ENCODE data around the gene MYCN. TPM values are rescaled to one million over a fixed set of nuclear protein-coding genes. Genes with fewer than 3 reads are reported as not detected.

MYCN gene
- total and polyA plus RNA-seq, 2 experiments from 2014 or later = 8.9 to 16.7 TPM

GRCh38 chr2:15953147-15953630, 12.8 kb downstream of the MYCN start:
- DNase-seq (ENCODE audit: low spot score) = no peak
- no peak overlapping the region for H3K4me2 ChIP-seq
- no peaks in the 10 kb centered on the region for H3K9me3 ChIP-seq (ENCODE audit: low read depth)
- H3K79me2 ChIP-seq = no peaks in the 10 kb centered on the region
- TF ChIP-seq CTCF (IDR thresholded peaks at IDR 0.05; ENCODE audit: poor library complexity) (no peak), EZH2phosphoT487 (IDR thresholded peaks at IDR 0.05; ENCODE audit: low read depth, severe bottlenecking, unreplicated experiment) (no peak), EZH2 (IDR thresholded peaks at IDR 0.05; ENCODE audit: borderline replicate concordance) (no peak)
- H3K4me3 ChIP-seq = no peak overlapping the region
- no peaks in the 10 kb centered on the region for H4K20me1 ChIP-seq (ENCODE audit: insufficient read depth, poor library complexity, severe bottlenecking)
- H3K27ac ChIP-seq = no peak overlapping the region
- no peak overlapping the region for H2AFZ ChIP-seq
- 64% methylated on average over 6 of the region's 6 CpGs for WGBS (ENCODE audit: low lambda C conversion rate, missing lambda C conversion rate)
- H3K4me1 ChIP-seq (ENCODE audit: insufficient read depth) = no peaks in the 10 kb centered on the region
- no peaks in the 10 kb centered on the region for H3K27me3 ChIP-seq
- no peaks in the 10 kb centered on the region for H3K9me2 ChIP-seq (replicated peaks; ENCODE audit: insufficient read depth)
- no peaks in the 10 kb centered on the region for H3K36me3 ChIP-seq (replicated peaks; ENCODE audit: insufficient read depth, low read depth)

- H2AFZ ChIP-seq = no peak overlapping the region
- H3K4me2 ChIP-seq = no peak overlapping the region
- H3K36me3 ChIP-seq (replicated peaks; ENCODE audit: insufficient read depth, low read depth) = no peaks in the 10 kb centered on the region
- no peak for DNase-seq (ENCODE audit: low spot score)
- WGBS (ENCODE audit: low lambda C conversion rate, missing lambda C conversion rate) = 84% methylated on average over 6 of the region's 6 CpGs
- H4K20me1 ChIP-seq (ENCODE audit: insufficient read depth, poor library complexity, severe bottlenecking) = no peaks in the 10 kb centered on the region
- H3K9me2 ChIP-seq (replicated peaks; ENCODE audit: insufficient read depth) = no peaks in the 10 kb centered on the region
- no peak overlapping the region for H3K27ac ChIP-seq
- no peaks in the 10 kb centered on the region for H3K9me3 ChIP-seq (ENCODE audit: low read depth)
- no peaks in the 10 kb centered on the region for H3K4me1 ChIP-seq (ENCODE audit: insufficient read depth)
- H3K27me3 ChIP-seq = no peaks in the 10 kb centered on the region
- TF ChIP-seq CTCF (IDR thresholded peaks at IDR 0.05; ENCODE audit: poor library complexity) (no peak), EZH2phosphoT487 (IDR thresholded peaks at IDR 0.05; ENCODE audit: low read depth, severe bottlenecking, unreplicated experiment) (no peak), EZH2 (IDR thresholded peaks at IDR 0.05; ENCODE audit: borderline replicate concordance) (no peak)
- H3K4me3 ChIP-seq = no peak overlapping the region
- no peaks in the 10 kb centered on the region for H3K79me2 ChIP-seq
These were observed 13.7 kb downstream of the MYCN start for GRCh38 chr2:15953891-15954680.

GRCh38 chr2:15954761-15955160, 14.4 kb downstream of the MYCN start:
- WGBS (ENCODE audit: low lambda C conversion rate, missing lambda C conversion rate) = 97% methylated on average over 8 of the region's 8 CpGs
- no peaks in the 10 kb centered on the region for H3K79me2 ChIP-seq
- H3K27me3 ChIP-seq = no peaks in the 10 kb centered on the region
- TF ChIP-seq EZH2 (IDR thresholded peaks at IDR 0.05; ENCODE audit: borderline replicate concordance) (no peak), CTCF (IDR thresholded peaks at IDR 0.05; ENCODE audit: poor library complexity) (no peak), EZH2phosphoT487 (IDR thresholded peaks at IDR 0.05; ENCODE audit: low read depth, severe bottlenecking, unreplicated experiment) (no peak)
- no peaks in the 10 kb centered on the region for H3K9me2 ChIP-seq (replicated peaks; ENCODE audit: insufficient read depth)
- no peaks in the 10 kb centered on the region for H3K9me3 ChIP-seq (ENCODE audit: low read depth)
- no peak overlapping the region for H3K4me2 ChIP-seq
- no peaks in the 10 kb centered on the region for H4K20me1 ChIP-seq (ENCODE audit: insufficient read depth, poor library complexity, severe bottlenecking)
- no peak overlapping the region for H3K27ac ChIP-seq
- no peak overlapping the region for H2AFZ ChIP-seq
- no peak overlapping the region for H3K4me3 ChIP-seq
- H3K4me1 ChIP-seq (ENCODE audit: insufficient read depth) = no peaks in the 10 kb centered on the region
- no peak for DNase-seq (ENCODE audit: low spot score)
- H3K36me3 ChIP-seq (replicated peaks; ENCODE audit: insufficient read depth, low read depth) = no peaks in the 10 kb centered on the region
